ENCODE data around the gene ARSG.

Gene ARSG

GRCh38 chr17:68458260-68459036 lies 167.2 kb downstream of the ARSG start:
- no peaks in the 10 kb centered on the region for H3K27me3 ChIP-seq (ENCODE audit: low read length)
- no peaks in the 10 kb centered on the region for H3K79me2 ChIP-seq (ENCODE audit: insufficient read depth, low read length)
- H3K36me3 ChIP-seq (ENCODE audit: low read length), result no peaks in the 10 kb centered on the region
- no peak for TF ChIP-seq CTCF (IDR thresholded peaks at IDR 0.05; ENCODE audit: insufficient read depth, low read length, poor library complexity, severe bottlenecking)
- no peaks in the 10 kb centered on the region for H3K9me2 ChIP-seq (replicated peaks; ENCODE audit: insufficient read depth, low read length)
- H2AFZ ChIP-seq (ENCODE audit: low read depth, low read length, severe bottlenecking), result peak overlapping the region; percentile 44
- H3K9ac ChIP-seq (ENCODE audit: low read length), result no peak overlapping the region
- no peak overlapping the region for H3K27ac ChIP-seq (ENCODE audit: low read depth, low read length)
- H4K20me1 ChIP-seq (ENCODE audit: low read depth, low read length), result no peaks in the 10 kb centered on the region
- H3K9me3 ChIP-seq (ENCODE audit: insufficient read depth, low read length), result no peaks in the 10 kb centered on the region
- peak overlapping the region; percentile 76 for H3K4me2 ChIP-seq (ENCODE audit: low read depth, low read length, poor library complexity, severe bottlenecking)
- H3F3A ChIP-seq (ENCODE audit: insufficient read depth), result peaks cover 7% of the 10 kb centered on the region; the same call in 1 of the 2 replicates
- peak overlapping the region; percentile 61 for H3K4me3 ChIP-seq (ENCODE audit: insufficient read depth, low read length, poor library complexity, severe bottlenecking)

- Histone ChIP-seq H4K20me1 (ENCODE audit: low read depth, low read length) (no peaks in the 10 kb centered on the region), H3K9me2 (replicated peaks; ENCODE audit: insufficient read depth, low read length) (no peaks in the 10 kb centered on the region), H3K4me2 (ENCODE audit: low read depth, low read length, poor library complexity, severe bottlenecking) (no peak overlapping the region), H2AFZ (ENCODE audit: low read depth, low read length, severe bottlenecking) (no peak overlapping the region), H3K9me3 (ENCODE audit: insufficient read depth, low read length) (no peaks in the 10 kb centered on the region), H3K9ac (ENCODE audit: low read length) (no peak overlapping the region), H3F3A (ENCODE audit: insufficient read depth) (peaks cover 7% of the 10 kb centered on the region; the same call in 1 of the 2 replicates), H3K79me2 (ENCODE audit: insufficient read depth, low read length) (no peaks in the 10 kb centered on the region), H3K27me3 (ENCODE audit: low read length) (no peaks in the 10 kb centered on the region), H3K4me3 (ENCODE audit: insufficient read depth, low read length, poor library complexity, severe bottlenecking) (no peak overlapping the region), H3K36me3 (ENCODE audit: low read length) (no peaks in the 10 kb centered on the region), H3K27ac (ENCODE audit: low read depth, low read length) (no peak overlapping the region)
- TF ChIP-seq EZH2phosphoT487 (conservative IDR thresholded peaks at IDR 0.05; ENCODE audit: low read length), result no peak
- TF ChIP-seq CTCF (IDR thresholded peaks at IDR 0.05; ENCODE audit: insufficient read depth, low read length, poor library complexity, severe bottlenecking), result no peak
Measured at GRCh38 chr17:68459037-68459639, 167.8 kb downstream of the ARSG start.

DNA sequence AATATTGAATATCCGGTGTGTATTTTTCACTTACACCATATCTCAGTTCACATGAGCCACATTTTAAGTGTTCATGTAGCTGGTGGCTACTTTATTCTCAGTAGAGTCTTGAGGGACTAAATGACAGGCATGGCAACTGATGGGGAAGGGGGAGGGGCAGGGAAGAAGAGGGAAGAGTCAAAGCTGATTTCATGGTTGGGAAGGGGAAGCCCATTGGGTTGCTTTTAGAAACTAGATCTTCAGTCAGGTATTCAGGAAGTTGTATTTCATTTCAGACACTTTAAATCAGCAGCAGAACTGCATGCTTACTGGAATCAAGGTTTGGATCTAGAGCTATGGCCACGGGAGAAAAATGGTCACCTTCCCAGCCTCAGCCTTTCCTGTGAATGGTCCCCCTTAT lies 168.9 kb downstream of the ARSG start:
- Histone ChIP-seq H3K4me3 (ENCODE audit: insufficient read depth, low read length, poor library complexity, severe bottlenecking) (no peak overlapping the region), H3F3A (ENCODE audit: insufficient read depth) (peaks cover 7% of the 10 kb centered on the region; the same call in 1 of the 2 replicates), H3K9me2 (replicated peaks; ENCODE audit: insufficient read depth, low read length) (no peaks in the 10 kb centered on the region), H3K79me2 (ENCODE audit: insufficient read depth, low read length) (no peaks in the 10 kb centered on the region), H3K4me2 (ENCODE audit: low read depth, low read length, poor library complexity, severe bottlenecking) (no peak overlapping the region), H3K27me3 (ENCODE audit: low read length) (no peaks in the 10 kb centered on the region), H4K20me1 (ENCODE audit: low read depth, low read length) (no peaks in the 10 kb centered on the region), H2AFZ (ENCODE audit: low read depth, low read length, severe bottlenecking) (no peak overlapping the region), H3K9ac (ENCODE audit: low read length) (no peak overlapping the region), H3K9me3 (ENCODE audit: insufficient read depth, low read length) (no peaks in the 10 kb centered on the region), H3K36me3 (ENCODE audit: low read length) (no peaks in the 10 kb centered on the region), H3K27ac (ENCODE audit: low read depth, low read length) (no peak overlapping the region)
- TF ChIP-seq EZH2phosphoT487 (conservative IDR thresholded peaks at IDR 0.05; ENCODE audit: low read length), result no peak
- TF ChIP-seq CTCF (IDR thresholded peaks at IDR 0.05; ENCODE audit: insufficient read depth, low read length, poor library complexity, severe bottlenecking), result no peak

All from SU-DHL-6 (cell line).